IMR-90 (cell line): ENCODE measurements around the gene CRB1. TPM values are rescaled to one million over a fixed set of nuclear protein-coding genes. Genes with fewer than 3 reads are reported as not detected.

ENCODE experiments used
- ATAC-seq: fragments of 200-7000 bp; cut with Tn5 transposase; 2 replicates; pipeline ENCODE4 v1.9.1; 2020; ENCODE audit warnings: low read depth, mild to moderate bottlenecking, moderate library complexity
- BruUV-seq: library from RNA; stranded (reverse); fragments of 400-500 nt; replicated peaks from 2 replicates; lab custom pipeline; 2021; lab: Mats Ljungman, UMichigan
- CTCF ChIA-PET: fragments of 300-600 bp; formaldehyde crosslinking; extraction: SDS; loops from one replicate; lab custom pipeline; 2021; ENCODE audit warnings: antibody characterized with exemption; lab: Yijun Ruan, JAX
- POLR2A ChIA-PET: fragments of 300-600 bp; sonication (Branson Sonifier 250); formaldehyde crosslinking; loops from one replicate; lab custom pipeline; 2022; ENCODE audit warnings: antibody characterized with exemption; ENCODE audit not compliant: unreplicated experiment; lab: Charles Lee
- DNase-seq: peaks from one replicate; pipeline ENCODE4 v3.0.0; 2013
- H2AFZ ChIP-seq: replicated peaks from 2 replicates; pipeline ENCODE3; 2013; ENCODE audit warnings: low read length, mild to moderate bottlenecking; ENCODE audit not compliant: poor library complexity
- H2AK5ac ChIP-seq: 2 replicates; pipeline ENCODE4 v1.6.1; 2013; ENCODE audit warnings: low read depth, low read length, inconsistent platforms
- H2AK9ac ChIP-seq: replicated peaks from 2 replicates; pipeline ENCODE3; 2013; ENCODE audit warnings: mild to moderate bottlenecking, low read depth, low read length, moderate library complexity; ENCODE audit not compliant: poor library complexity
- H2BK120ac ChIP-seq: 2 replicates; pipeline ENCODE4 v1.6.1; 2013; ENCODE audit warnings: low read depth, low read length, inconsistent platforms
- H2BK15ac ChIP-seq: 3 replicates; pipeline ENCODE4 v1.6.1; 2013; ENCODE audit warnings: low read depth, low read length, inconsistent platforms
- H2BK20ac ChIP-seq: 2 replicates; pipeline ENCODE4 v1.6.1; 2013; ENCODE audit warnings: low read depth, mild to moderate bottlenecking, inconsistent platforms, low read length, moderate library complexity
- H2BK5ac ChIP-seq: 2 replicates; pipeline ENCODE4 v1.6.1; 2013; ENCODE audit warnings: mild to moderate bottlenecking, low read depth, low read length, inconsistent platforms; ENCODE audit not compliant: poor library complexity, severe bottlenecking
- H3K14ac ChIP-seq: replicated peaks from 2 replicates; pipeline ENCODE4 v1.6.1; 2013; ENCODE audit warnings: low read depth, low read length, inconsistent platforms
- H3K18ac ChIP-seq: 2 replicates; pipeline ENCODE4 v1.6.1; 2013; ENCODE audit warnings: low read depth, low read length, control low read depth
- H3K23ac ChIP-seq: 2 replicates; pipeline ENCODE4 v1.6.1; 2013; ENCODE audit warnings: low read depth, low read length, inconsistent platforms
- H3K27ac ChIP-seq: 2 replicates; pipeline ENCODE4 v1.5.1; 2013; ENCODE audit warnings: mild to moderate bottlenecking, control low read depth, low read length; ENCODE audit not compliant: insufficient read depth
- H3K27me3 ChIP-seq: 2 replicates; pipeline ENCODE4 v1.6.1; 2013; ENCODE audit warnings: low read length; ENCODE audit not compliant: control insufficient read depth, insufficient read depth
- H3K36me3 ChIP-seq: 2 replicates; pipeline ENCODE4 v1.6.1; 2013; ENCODE audit warnings: low read length, mixed read lengths; ENCODE audit not compliant: control insufficient read depth, insufficient read depth
- H3K4ac ChIP-seq: 2 replicates; pipeline ENCODE4 v1.6.1; 2013; ENCODE audit warnings: low read depth, low read length, inconsistent platforms
- H3K4me1 ChIP-seq: 2 replicates; pipeline ENCODE4 v1.6.1; 2013; ENCODE audit warnings: low read length, mixed read lengths; ENCODE audit not compliant: control insufficient read depth, insufficient read depth
- H3K4me2 ChIP-seq: 2 replicates; pipeline ENCODE4 v1.6.1; 2013; ENCODE audit warnings: low read depth, mild to moderate bottlenecking, control low read depth, low read length, moderate library complexity
- H3K4me3 ChIP-seq: 2 replicates; pipeline ENCODE4 v1.5.1; 2013; ENCODE audit warnings: low read depth, mild to moderate bottlenecking, control low read depth, low read length, moderate library complexity; ENCODE audit not compliant: insufficient read depth
- H3K56ac ChIP-seq: 2 replicates; pipeline ENCODE4 v1.6.1; 2013; ENCODE audit warnings: low read length, inconsistent platforms; ENCODE audit not compliant: insufficient read depth; ENCODE audit errors: extremely low read depth
- H3K79me1 ChIP-seq, 2 experiments: 2 replicates each; pipeline ENCODE4 v1.6.1; 2013; ENCODE audit warnings: low read length in 2 of 2, inconsistent platforms in 1 of 2, low read depth in 1 of 2
- H3K9ac ChIP-seq: 2 replicates; pipeline ENCODE4 v1.6.1; 2013; ENCODE audit warnings: low read depth, low read length, control low read depth
- H3K9me1 ChIP-seq: 2 replicates; pipeline ENCODE4 v1.6.1; 2013; ENCODE audit warnings: low read length, inconsistent platforms; ENCODE audit not compliant: insufficient read depth
- H3K9me3 ChIP-seq: 2 replicates; pipeline ENCODE4 v1.6.1; 2013; ENCODE audit warnings: low read length; ENCODE audit not compliant: control insufficient read depth, insufficient read depth
- H4K20me1 ChIP-seq: 2 replicates; pipeline ENCODE4 v1.6.1; 2013; ENCODE audit warnings: low read length, inconsistent platforms; ENCODE audit not compliant: insufficient read depth
- H4K5ac ChIP-seq: 2 replicates; pipeline ENCODE4 v1.6.1; 2013; ENCODE audit warnings: mild to moderate bottlenecking, low read depth, low read length, control low read depth
- H4K8ac ChIP-seq, 2 experiments: 2 replicates each; pipeline ENCODE4 v1.6.1; 2013; ENCODE audit warnings: low read depth in 2 of 2, low read length in 2 of 2, control low read depth in 1 of 2, inconsistent platforms in 1 of 2
- H4K91ac ChIP-seq: 2 replicates; pipeline ENCODE4 v1.6.1; 2013; ENCODE audit warnings: low read depth, low read length, inconsistent platforms; ENCODE audit not compliant: insufficient read depth
- BHLHE40 ChIP-seq: fragments of 150-350 bp; IDR thresholded peaks from 2 replicates; pipeline ENCODE4 v1.6.1; 2016; ENCODE audit warnings: mild to moderate bottlenecking, low read depth, low read length
- CEBPB ChIP-seq: IDR thresholded peaks from 2 replicates; pipeline ENCODE4 v1.6.1; 2012; ENCODE audit warnings: low read depth, low read length, improper control_type of control experiment
- CHD1 ChIP-seq: IDR thresholded peaks from 2 replicates; pipeline ENCODE4 v1.6.1; 2012; ENCODE audit warnings: low read depth, low read length, improper control_type of control experiment
- FOS ChIP-seq: fragments of 150-350 bp; IDR thresholded peaks from 2 replicates; pipeline ENCODE4 v1.6.1; 2016; ENCODE audit warnings: low read depth, low read length
- MAFK ChIP-seq: IDR thresholded peaks from 2 replicates; pipeline ENCODE4 v1.6.1; 2012; ENCODE audit warnings: low read depth, low read length, improper control_type of control experiment
- MAZ ChIP-seq: IDR thresholded peaks from 2 replicates; pipeline ENCODE4 v1.6.1; 2012; ENCODE audit warnings: low read depth, mild to moderate bottlenecking, low read length, improper control_type of control experiment, moderate library complexity, borderline replicate concordance
- MXI1 ChIP-seq: IDR thresholded peaks from 2 replicates; pipeline ENCODE4 v1.6.1; 2012; ENCODE audit warnings: low read depth, mild to moderate bottlenecking, low read length, moderate library complexity, borderline replicate concordance
- NFE2L2 ChIP-seq: fragments of 150-350 bp; IDR thresholded peaks from 2 replicates; pipeline ENCODE4 v1.6.1; 2016; ENCODE audit warnings: low read depth, mild to moderate bottlenecking, low read length
- POLR2A ChIP-seq: IDR thresholded peaks from 2 replicates; pipeline ENCODE4 v1.6.1; 2012; ENCODE audit warnings: mild to moderate bottlenecking, low read depth, low read length
- RAD21 ChIP-seq: IDR thresholded peaks from 2 replicates; pipeline ENCODE4 v1.6.1; 2012; ENCODE audit warnings: low read length, improper control_type of control experiment
- RCOR1 ChIP-seq: IDR thresholded peaks from 2 replicates; pipeline ENCODE4 v1.6.1; 2012; ENCODE audit warnings: mild to moderate bottlenecking, low read length, improper control_type of control experiment; ENCODE audit not compliant: insufficient replicate concordance
- RFX5 ChIP-seq: IDR thresholded peaks from 2 replicates; pipeline ENCODE4 v1.8.0; 2012; ENCODE audit warnings: low read depth, mild to moderate bottlenecking, low read length, moderate library complexity
- SMC3 ChIP-seq: fragments of 150-350 bp; IDR thresholded peaks from 2 replicates; pipeline ENCODE4 v1.6.1; 2016; ENCODE audit warnings: low read depth, mild to moderate bottlenecking, antibody characterized with exemption, low read length, moderate library complexity
- WGBS, 2 experiments: methylation state at CpG; one replicate each; pipeline versions ENCODE4 v1.1.5 to v1.1.7; 2013; ENCODE audit warnings: missing lambda C conversion rate in 2 of 2; ENCODE audit not compliant: insufficient read length in 1 of 2; ENCODE audit errors: extremely low coverage in 2 of 2; 5-methylcytosine and 5-hydroxymethylcytosine counted together
- dilution Hi-C: fragments of 300-500 bp; cut with HindIII; formaldehyde crosslinking; loops from one replicate; pipeline ENCODE4 v1.14.3; 2018; ENCODE audit warnings: low sequenced_read_pairs; ENCODE audit not compliant: unreplicated experiment
- in situ Hi-C: fragments of 300-500 bp; cut with MboI; formaldehyde crosslinking; loops from 3 replicates; pipeline ENCODE4 v1.14.3; 2019; ENCODE audit warnings: low sequenced_read_pairs, inconsistent platforms, mixed read lengths
- intact Hi-C: fragments of 100-400 bp; cut with micrococcal nuclease; formaldehyde crosslinking; loops from 2 replicates; pipeline ENCODE4 v1.10.0; 2022
- polyA plus RNA-seq, 3 experiments: library from polyadenylated mRNA; depleted of rRNA; stranded (reverse); fragments of >200 nt; gene quantifications; 2 replicates each; pipeline ENCODE4 v1.2.3, GENCODE V29; 2012; ENCODE audit warnings: low replicate concordance in 1 of 3
- total RNA-seq: library from RNA; depleted of rRNA; stranded (reverse); fragments of >200 nt; gene quantifications from 2 replicates; pipeline ENCODE4 v1.2.3, GENCODE V29; 2012
- TF ChIP-seq, protein P1 (sequence below): fragments of 150-350 bp; IDR thresholded peaks from 2 replicates; pipeline ENCODE4 v1.6.1; 2016; ENCODE audit warnings: low read depth, mild to moderate bottlenecking, low read length, moderate library complexity, borderline replicate concordance
- TF ChIP-seq, protein P2 (sequence below): conservative IDR thresholded peaks from 2 replicates; pipeline ENCODE4 v1.5.1; 2012; ENCODE audit warnings: mild to moderate bottlenecking, low read depth, low read length, improper control_type of control experiment
- TF ChIP-seq, protein P3 (sequence below): fragments of 150-350 bp; IDR thresholded peaks from 2 replicates; pipeline ENCODE4 v1.6.1; 2017; ENCODE audit warnings: mild to moderate bottlenecking, antibody characterized with exemption, low read length, low read depth

The CRB1 gene
- total and polyA plus RNA-seq, 2 of the 4 experiments (the other 2 are of a cell fraction), result not detected

DNA sequence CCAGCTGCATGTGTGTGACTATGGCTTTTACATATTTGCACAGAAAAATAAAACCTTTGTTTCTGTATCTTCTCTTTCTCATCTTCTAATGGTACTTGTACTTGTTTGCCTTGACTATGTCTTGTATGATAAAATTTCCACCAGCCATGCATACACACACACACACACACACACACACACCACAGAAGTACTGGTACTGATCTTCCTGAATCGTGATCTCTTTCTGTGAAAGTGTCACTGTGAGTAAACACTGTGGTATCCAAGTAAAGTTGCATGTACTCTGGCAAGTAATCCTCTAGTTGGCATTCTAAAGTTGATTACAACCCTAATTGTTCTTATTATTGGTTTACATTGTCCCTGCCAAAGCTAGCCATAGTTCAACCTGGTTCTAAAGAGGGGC lies 176.7 kb downstream of the CRB1 start:
- POLR2A ChIA-PET, result no interaction called here
- no TSS peak for BruUV-seq

More for the DNA sequence above, 176.7 kb downstream of the CRB1 start:
- Histone ChIP-seq H3K4me3 (no peak overlapping the region), H2BK15ac (no peak overlapping the region), H3K14ac (no peak overlapping the region), H4K5ac (no peak overlapping the region), H2AK5ac (no peak overlapping the region), H3K9ac (no peak overlapping the region), H2BK20ac (no peak overlapping the region), H3K36me3 (no peaks in the 10 kb centered on the region), H2AK9ac (no peak overlapping the region), H2AFZ (no peak overlapping the region), H3K56ac (no peak overlapping the region), H2BK120ac (no peak overlapping the region), H3K4ac (no peak overlapping the region), H3K9me3 (no peaks in the 10 kb centered on the region), H4K8ac (no peak overlapping the region), H3K23ac (no peak overlapping the region; the same call in 1 of the 2 replicates), H4K20me1 (no peaks in the 10 kb centered on the region), H3K4me2 (no peak overlapping the region), H3K18ac (no peak overlapping the region), H3K27ac (no peak overlapping the region), H3K79me1 (no peaks in the 10 kb centered on the region), H3K27me3 (no peaks in the 10 kb centered on the region), H3K9me1 (no peaks in the 10 kb centered on the region), H3K4me1 (peaks cover 2% of the 10 kb centered on the region; the same call in 1 of the 2 replicates), H2BK5ac (no peak overlapping the region), H4K91ac (no peak overlapping the region)
- in situ Hi-C loops, result no loop called here
- peak; percentile 15 for DNase-seq
- no CpG with 5 or more reads among the region's 1 CpG for WGBS, 2 experiments
- TF ChIP-seq CEBPB, result no peak
- no peak for TF ChIP-seq RAD21
- TF ChIP-seq CHD1, result no peak
- TF ChIP-seq MXI1, result no peak
- TF ChIP-seq, protein P1, sequence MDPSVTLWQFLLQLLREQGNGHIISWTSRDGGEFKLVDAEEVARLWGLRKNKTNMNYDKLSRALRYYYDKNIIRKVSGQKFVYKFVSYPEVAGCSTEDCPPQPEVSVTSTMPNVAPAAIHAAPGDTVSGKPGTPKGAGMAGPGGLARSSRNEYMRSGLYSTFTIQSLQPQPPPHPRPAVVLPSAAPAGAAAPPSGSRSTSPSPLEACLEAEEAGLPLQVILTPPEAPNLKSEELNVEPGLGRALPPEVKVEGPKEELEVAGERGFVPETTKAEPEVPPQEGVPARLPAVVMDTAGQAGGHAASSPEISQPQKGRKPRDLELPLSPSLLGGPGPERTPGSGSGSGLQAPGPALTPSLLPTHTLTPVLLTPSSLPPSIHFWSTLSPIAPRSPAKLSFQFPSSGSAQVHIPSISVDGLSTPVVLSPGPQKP, result no peak
- no peak for TF ChIP-seq RCOR1
- TF ChIP-seq MAFK, result no peak
- TF ChIP-seq, protein P2, sequence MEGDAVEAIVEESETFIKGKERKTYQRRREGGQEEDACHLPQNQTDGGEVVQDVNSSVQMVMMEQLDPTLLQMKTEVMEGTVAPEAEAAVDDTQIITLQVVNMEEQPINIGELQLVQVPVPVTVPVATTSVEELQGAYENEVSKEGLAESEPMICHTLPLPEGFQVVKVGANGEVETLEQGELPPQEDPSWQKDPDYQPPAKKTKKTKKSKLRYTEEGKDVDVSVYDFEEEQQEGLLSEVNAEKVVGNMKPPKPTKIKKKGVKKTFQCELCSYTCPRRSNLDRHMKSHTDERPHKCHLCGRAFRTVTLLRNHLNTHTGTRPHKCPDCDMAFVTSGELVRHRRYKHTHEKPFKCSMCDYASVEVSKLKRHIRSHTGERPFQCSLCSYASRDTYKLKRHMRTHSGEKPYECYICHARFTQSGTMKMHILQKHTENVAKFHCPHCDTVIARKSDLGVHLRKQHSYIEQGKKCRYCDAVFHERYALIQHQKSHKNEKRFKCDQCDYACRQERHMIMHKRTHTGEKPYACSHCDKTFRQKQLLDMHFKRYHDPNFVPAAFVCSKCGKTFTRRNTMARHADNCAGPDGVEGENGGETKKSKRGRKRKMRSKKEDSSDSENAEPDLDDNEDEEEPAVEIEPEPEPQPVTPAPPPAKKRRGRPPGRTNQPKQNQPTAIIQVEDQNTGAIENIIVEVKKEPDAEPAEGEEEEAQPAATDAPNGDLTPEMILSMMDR, result no peak
- TF ChIP-seq MAZ, result no peak
- TF ChIP-seq RFX5, result no peak
- TF ChIP-seq POLR2A, result no peak
- no peak for TF ChIP-seq BHLHE40
- no peak for TF ChIP-seq SMC3
- TF ChIP-seq FOS, result no peak
- TF ChIP-seq NFE2L2, result no peak
- TF ChIP-seq, protein P3, sequence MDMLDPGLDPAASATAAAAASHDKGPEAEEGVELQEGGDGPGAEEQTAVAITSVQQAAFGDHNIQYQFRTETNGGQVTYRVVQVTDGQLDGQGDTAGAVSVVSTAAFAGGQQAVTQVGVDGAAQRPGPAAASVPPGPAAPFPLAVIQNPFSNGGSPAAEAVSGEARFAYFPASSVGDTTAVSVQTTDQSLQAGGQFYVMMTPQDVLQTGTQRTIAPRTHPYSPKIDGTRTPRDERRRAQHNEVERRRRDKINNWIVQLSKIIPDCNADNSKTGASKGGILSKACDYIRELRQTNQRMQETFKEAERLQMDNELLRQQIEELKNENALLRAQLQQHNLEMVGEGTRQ, result no peak
- dilution Hi-C loops, result no loop called here
- ATAC-seq, result no peak
- intact Hi-C loops, result no loop called here
- CTCF ChIA-PET, result no interaction called here
